MM.1S (cell line): ENCODE measurements around the gene NOL4L.

ENCODE experiments used
- DNase-seq: peaks from one replicate; pipeline ENCODE4 v3.0.0-alpha.2; 2015
- H2AFZ ChIP-seq: fragments of 300-600 bp; sonication (generic); 2 replicates; pipeline ENCODE4 v1.6.0; 2016; ENCODE audit warnings: antibody characterized with exemption, low read length
- H3F3A ChIP-seq: fragments of 300-600 bp; sonication (generic); 2 replicates; pipeline ENCODE4 v1.6.1; 2016; ENCODE audit warnings: mild to moderate bottlenecking, antibody characterized with exemption, low read length, moderate library complexity, mixed read lengths; ENCODE audit not compliant: insufficient read depth
- H3K27ac ChIP-seq: fragments of 300-600 bp; sonication (generic); 2 replicates; pipeline ENCODE4 v1.5.1; 2016; ENCODE audit warnings: mild to moderate bottlenecking, low read length
- H3K27me3 ChIP-seq: fragments of 300-600 bp; sonication (generic); replicated peaks from 2 replicates; pipeline ENCODE4 v1.6.0; 2016; ENCODE audit warnings: low read length; ENCODE audit not compliant: insufficient read depth
- H3K36me3 ChIP-seq: fragments of 300-600 bp; sonication (generic); replicated peaks from 2 replicates; pipeline ENCODE4 v1.6.1; 2016; ENCODE audit warnings: mild to moderate bottlenecking, low read length, mixed read lengths; ENCODE audit not compliant: insufficient read depth
- H3K4me1 ChIP-seq: fragments of 300-600 bp; sonication (generic); 2 replicates; pipeline ENCODE4 v1.6.1; 2016; ENCODE audit warnings: low read length, mixed read lengths
- H3K4me2 ChIP-seq: fragments of 300-600 bp; sonication (generic); 2 replicates; pipeline ENCODE4 v1.6.0; 2016; ENCODE audit warnings: low read depth, low read length
- H3K4me3 ChIP-seq: fragments of 300-600 bp; sonication (generic); 2 replicates; pipeline ENCODE4 v1.5.1; 2016; ENCODE audit warnings: low read length, mixed read lengths
- H3K79me2 ChIP-seq: fragments of 300-600 bp; sonication (generic); 2 replicates; pipeline ENCODE4 v1.6.1; 2016; ENCODE audit warnings: mixed run types, low read length, mixed read lengths
- H3K9ac ChIP-seq: fragments of 300-600 bp; sonication (generic); 2 replicates; pipeline ENCODE4 v1.6.1; 2016; ENCODE audit warnings: low read length, mixed read lengths
- H3K9me2 ChIP-seq: fragments of 300-600 bp; sonication (generic); replicated peaks from 2 replicates; pipeline ENCODE4 v1.6.1; 2016; ENCODE audit warnings: mild to moderate bottlenecking, low read length, mixed read lengths; ENCODE audit not compliant: insufficient read depth
- H3K9me3 ChIP-seq: fragments of 300-600 bp; sonication (generic); replicated peaks from 2 replicates; pipeline ENCODE4 v1.6.1; 2016; ENCODE audit warnings: mild to moderate bottlenecking, low read length, mixed read lengths; ENCODE audit not compliant: insufficient read depth
- H4K20me1 ChIP-seq: fragments of 300-600 bp; sonication (generic); 2 replicates; pipeline ENCODE4 v1.6.1; 2016; ENCODE audit warnings: mild to moderate bottlenecking, low read length, moderate library complexity, mixed read lengths; ENCODE audit not compliant: insufficient read depth
- CTCF ChIP-seq: fragments of 300-600 bp; sonication (generic); IDR thresholded peaks from 2 replicates; pipeline ENCODE4 v1.5.1; 2016; ENCODE audit warnings: antibody characterized with exemption, low read length, mixed read lengths
- EZH2 ChIP-seq: fragments of 300-600 bp; sonication (generic); optimal IDR thresholded peaks from 2 replicates; pipeline ENCODE3; 2017; ENCODE audit warnings: low read depth, mild to moderate bottlenecking, antibody characterized with exemption, low read length, mixed read lengths
- EZH2phosphoT487 ChIP-seq: fragments of 300-600 bp; sonication (generic); IDR thresholded peaks from 2 replicates; pipeline ENCODE4 v1.6.1; 2018; ENCODE audit warnings: antibody characterized with exemption, low read length

NOL4L gene

DNA sequence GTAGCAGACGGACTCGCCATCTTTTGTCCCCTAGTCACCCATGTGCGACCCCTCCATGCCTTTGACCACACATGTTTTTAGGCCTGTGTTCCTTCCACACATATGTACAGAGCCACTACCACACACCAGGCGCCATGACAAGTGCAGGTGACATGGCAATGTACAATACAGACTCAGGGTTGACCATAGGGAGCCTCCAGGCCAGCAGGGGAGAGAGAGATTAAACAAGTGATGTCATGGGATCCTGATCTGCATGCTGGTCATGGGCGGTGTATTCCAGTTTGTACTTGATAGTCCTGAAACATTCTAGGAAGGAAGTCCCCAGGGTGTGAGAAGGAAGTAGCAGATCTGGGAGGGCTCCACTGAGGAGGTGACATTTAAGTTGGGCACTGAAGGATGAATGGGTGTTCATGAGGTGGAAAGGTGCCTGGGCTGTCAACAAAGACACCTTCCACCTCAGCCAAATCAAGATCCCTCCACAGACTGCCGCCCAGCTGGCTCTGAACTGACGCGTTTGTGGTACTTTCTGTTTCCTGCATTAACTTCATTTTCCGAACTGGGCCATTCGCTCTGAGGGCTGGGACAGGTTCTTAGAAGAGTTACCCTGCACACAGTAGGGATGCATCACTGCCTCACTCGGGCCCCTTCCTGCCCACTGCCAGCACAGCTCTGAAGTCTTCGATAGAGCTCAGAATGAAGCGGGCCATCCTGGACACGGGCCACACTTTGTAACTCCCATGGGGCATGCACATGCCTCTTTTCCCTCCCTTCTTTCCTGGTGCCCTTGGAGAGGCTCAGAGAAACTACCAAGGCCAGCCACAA lies 94.0 kb downstream of the NOL4L start:
- Histone ChIP-seq H3K4me2 (no peak overlapping the region), H3K9me3 (no peaks in the 10 kb centered on the region), H3K36me3 (no peaks in the 10 kb centered on the region)

GRCh38 chr20:32488066-32488838 lies 96.9 kb downstream of the NOL4L start:
- no peak overlapping the region for H3K27ac ChIP-seq
- no peak overlapping the region for H3K4me3 ChIP-seq
- H3K4me2 ChIP-seq: no peak overlapping the region
- no peak overlapping the region for H3K9ac ChIP-seq
- no peaks in the 10 kb centered on the region for H3K36me3 ChIP-seq
- no peaks in the 10 kb centered on the region for H3K27me3 ChIP-seq
- peaks cover 12% of the 10 kb centered on the region for H3F3A ChIP-seq
- H3K9me3 ChIP-seq: no peaks in the 10 kb centered on the region
- TF ChIP-seq CTCF: no peak
- no peak for TF ChIP-seq EZH2phosphoT487
- TF ChIP-seq EZH2: no peak
- DNase-seq: no peak
- no peak overlapping the region for H2AFZ ChIP-seq
- peaks cover 6% of the 10 kb centered on the region; the same call in 1 of the 2 replicates for H3K4me1 ChIP-seq
- no peaks in the 10 kb centered on the region for H3K79me2 ChIP-seq
- H3K9me2 ChIP-seq: no peaks in the 10 kb centered on the region
- H4K20me1 ChIP-seq: no peaks in the 10 kb centered on the region

More for the DNA sequence above, 94.0 kb downstream of the NOL4L start:
- no peak overlapping the region for H3K27ac ChIP-seq
- no peak for TF ChIP-seq EZH2phosphoT487
- TF ChIP-seq EZH2: no peak
- no peak for TF ChIP-seq CTCF
- no peak overlapping the region for H2AFZ ChIP-seq
- H3K4me3 ChIP-seq: no peak overlapping the region
- no peaks in the 10 kb centered on the region for H3K4me1 ChIP-seq
- no peak for DNase-seq
- no peaks in the 10 kb centered on the region for H3K79me2 ChIP-seq
- H3K27me3 ChIP-seq: no peaks in the 10 kb centered on the region
- H4K20me1 ChIP-seq: no peaks in the 10 kb centered on the region
- H3K9ac ChIP-seq: no peak overlapping the region
- no peaks in the 10 kb centered on the region for H3K9me2 ChIP-seq
- H3F3A ChIP-seq: no peaks in the 10 kb centered on the region

GRCh38 chr20:32487381-32487780 lies 97.8 kb downstream of the NOL4L start:
- Histone ChIP-seq H3K79me2 (no peaks in the 10 kb centered on the region), H2AFZ (no peak overlapping the region), H3F3A (peaks cover 12% of the 10 kb centered on the region), H3K27me3 (no peaks in the 10 kb centered on the region), H3K27ac (no peak overlapping the region), H3K4me2 (no peak overlapping the region), H3K4me1 (peaks cover 6% of the 10 kb centered on the region; the same call in 1 of the 2 replicates), H3K36me3 (no peaks in the 10 kb centered on the region), H4K20me1 (no peaks in the 10 kb centered on the region), H3K9ac (no peak overlapping the region), H3K9me2 (no peaks in the 10 kb centered on the region), H3K4me3 (no peak overlapping the region), H3K9me3 (no peaks in the 10 kb centered on the region)
- DNase-seq: no peak
- TF ChIP-seq EZH2 (no peak), EZH2phosphoT487 (no peak)
